ENCODE measurements around the gene STXBP5. TPM values are rescaled to one million over a fixed set of nuclear protein-coding genes. Genes with fewer than 3 reads are reported as not detected.

The STXBP5 gene
- total and polyA plus RNA-seq, 9 of the 15 experiments (the other 6 are each of a cell fraction or from before 2014, with no cell fraction given), result 23.3 to 172 (median 71.5) TPM

DNA sequence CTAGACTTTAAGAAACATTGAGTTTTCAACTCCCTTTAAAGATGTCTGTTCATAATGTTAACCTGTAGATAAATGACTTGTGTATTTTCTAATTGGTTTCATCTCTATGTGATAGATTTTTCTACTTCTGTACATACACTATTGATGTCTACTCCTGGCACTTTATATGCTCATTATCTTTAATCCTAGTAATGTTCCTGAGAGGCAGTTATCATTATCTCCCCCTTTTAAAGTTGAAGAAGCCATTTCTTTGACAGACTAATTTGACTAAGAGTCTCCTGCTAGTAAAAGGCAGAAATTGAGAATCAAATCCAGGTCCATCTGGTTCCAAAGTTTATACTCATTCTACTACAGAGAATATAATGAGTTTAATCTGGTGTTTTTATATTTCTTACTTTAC, 167.1 kb downstream of the STXBP5 start:
- Histone ChIP-seq H3K4me1 (replicated peaks in 1 of 2; ENCODE audit: control insufficient read depth in 2 of 2, insufficient read depth in 2 of 2, low read length in 2 of 2) (no peaks in the 10 kb centered on the region), H4K20me1 (replicated peaks; ENCODE audit: control insufficient read depth, insufficient read depth, low read length) (no peaks in the 10 kb centered on the region), H2AFZ (ENCODE audit: low read depth, low read length) (no peak overlapping the region), H3K27me3 (ENCODE audit: control insufficient read depth in 2 of 2, insufficient read depth in 2 of 2, low read length in 2 of 2) (no peaks in the 10 kb centered on the region), H3K9me3 (replicated peaks; ENCODE audit: control insufficient read depth, insufficient read depth, low read depth, low read length) (no peaks in the 10 kb centered on the region), H3K9ac (ENCODE audit: insufficient read depth in 1 of 2, low read depth in 2 of 2, low read length in 2 of 2) (no peak overlapping the region), H3K4me2 (ENCODE audit: insufficient read depth, low read length) (no peak overlapping the region), H3K4me3 (no peak overlapping the region), H3K9me1 (ENCODE audit: control insufficient read depth, insufficient read depth, low read length) (no peaks in the 10 kb centered on the region), H3K79me2 (ENCODE audit: control insufficient read depth, insufficient read depth, low read length) (no peaks in the 10 kb centered on the region), H3K36me3 (ENCODE audit: control insufficient read depth, insufficient read depth, low read length) (peaks cover 72% of the 10 kb centered on the region), H3K27ac (ENCODE audit: extremely low read depth, low read depth, low read length) (no peak overlapping the region)
- FAIRE-seq (no peak), DNase-seq (ENCODE audit: extremely low read depth in 1 of 4, low spot score in 3 of 4) (no peak), ATAC-seq (no peak)
- in situ Hi-C loops (cut with MboI) (no loop called here), intact Hi-C loops (cut with micrococcal nuclease) (no loop called here)
- no TSS peak for BruUV-seq (replicated peaks)
- ChIA-PET CTCF (ENCODE audit: low intra/inter-chr PET ratio) (no interaction called here), POLR2A (no interaction called here)
- TF ChIP-seq ZNF175 (CRISPR knock-in tag; IDR thresholded peaks at IDR 0.05; ENCODE audit: low read depth) (no peak), HNRNPL (IDR thresholded peaks at IDR 0.05; ENCODE audit: low read depth, low read length) (no peak), ZNF3 (CRISPR knock-in tag; IDR thresholded peaks at IDR 0.05) (no peak), KAT8 (IDR thresholded peaks at IDR 0.05; ENCODE audit: low read depth) (no peak), ZNF384 (IDR thresholded peaks at IDR 0.05; ENCODE audit: low read depth, low read length) (no peak), ZNF589 (CRISPR knock-in tag; IDR thresholded peaks at IDR 0.05; ENCODE audit: low read depth) (no peak)
- TF ChIP-seq, protein P1, sequence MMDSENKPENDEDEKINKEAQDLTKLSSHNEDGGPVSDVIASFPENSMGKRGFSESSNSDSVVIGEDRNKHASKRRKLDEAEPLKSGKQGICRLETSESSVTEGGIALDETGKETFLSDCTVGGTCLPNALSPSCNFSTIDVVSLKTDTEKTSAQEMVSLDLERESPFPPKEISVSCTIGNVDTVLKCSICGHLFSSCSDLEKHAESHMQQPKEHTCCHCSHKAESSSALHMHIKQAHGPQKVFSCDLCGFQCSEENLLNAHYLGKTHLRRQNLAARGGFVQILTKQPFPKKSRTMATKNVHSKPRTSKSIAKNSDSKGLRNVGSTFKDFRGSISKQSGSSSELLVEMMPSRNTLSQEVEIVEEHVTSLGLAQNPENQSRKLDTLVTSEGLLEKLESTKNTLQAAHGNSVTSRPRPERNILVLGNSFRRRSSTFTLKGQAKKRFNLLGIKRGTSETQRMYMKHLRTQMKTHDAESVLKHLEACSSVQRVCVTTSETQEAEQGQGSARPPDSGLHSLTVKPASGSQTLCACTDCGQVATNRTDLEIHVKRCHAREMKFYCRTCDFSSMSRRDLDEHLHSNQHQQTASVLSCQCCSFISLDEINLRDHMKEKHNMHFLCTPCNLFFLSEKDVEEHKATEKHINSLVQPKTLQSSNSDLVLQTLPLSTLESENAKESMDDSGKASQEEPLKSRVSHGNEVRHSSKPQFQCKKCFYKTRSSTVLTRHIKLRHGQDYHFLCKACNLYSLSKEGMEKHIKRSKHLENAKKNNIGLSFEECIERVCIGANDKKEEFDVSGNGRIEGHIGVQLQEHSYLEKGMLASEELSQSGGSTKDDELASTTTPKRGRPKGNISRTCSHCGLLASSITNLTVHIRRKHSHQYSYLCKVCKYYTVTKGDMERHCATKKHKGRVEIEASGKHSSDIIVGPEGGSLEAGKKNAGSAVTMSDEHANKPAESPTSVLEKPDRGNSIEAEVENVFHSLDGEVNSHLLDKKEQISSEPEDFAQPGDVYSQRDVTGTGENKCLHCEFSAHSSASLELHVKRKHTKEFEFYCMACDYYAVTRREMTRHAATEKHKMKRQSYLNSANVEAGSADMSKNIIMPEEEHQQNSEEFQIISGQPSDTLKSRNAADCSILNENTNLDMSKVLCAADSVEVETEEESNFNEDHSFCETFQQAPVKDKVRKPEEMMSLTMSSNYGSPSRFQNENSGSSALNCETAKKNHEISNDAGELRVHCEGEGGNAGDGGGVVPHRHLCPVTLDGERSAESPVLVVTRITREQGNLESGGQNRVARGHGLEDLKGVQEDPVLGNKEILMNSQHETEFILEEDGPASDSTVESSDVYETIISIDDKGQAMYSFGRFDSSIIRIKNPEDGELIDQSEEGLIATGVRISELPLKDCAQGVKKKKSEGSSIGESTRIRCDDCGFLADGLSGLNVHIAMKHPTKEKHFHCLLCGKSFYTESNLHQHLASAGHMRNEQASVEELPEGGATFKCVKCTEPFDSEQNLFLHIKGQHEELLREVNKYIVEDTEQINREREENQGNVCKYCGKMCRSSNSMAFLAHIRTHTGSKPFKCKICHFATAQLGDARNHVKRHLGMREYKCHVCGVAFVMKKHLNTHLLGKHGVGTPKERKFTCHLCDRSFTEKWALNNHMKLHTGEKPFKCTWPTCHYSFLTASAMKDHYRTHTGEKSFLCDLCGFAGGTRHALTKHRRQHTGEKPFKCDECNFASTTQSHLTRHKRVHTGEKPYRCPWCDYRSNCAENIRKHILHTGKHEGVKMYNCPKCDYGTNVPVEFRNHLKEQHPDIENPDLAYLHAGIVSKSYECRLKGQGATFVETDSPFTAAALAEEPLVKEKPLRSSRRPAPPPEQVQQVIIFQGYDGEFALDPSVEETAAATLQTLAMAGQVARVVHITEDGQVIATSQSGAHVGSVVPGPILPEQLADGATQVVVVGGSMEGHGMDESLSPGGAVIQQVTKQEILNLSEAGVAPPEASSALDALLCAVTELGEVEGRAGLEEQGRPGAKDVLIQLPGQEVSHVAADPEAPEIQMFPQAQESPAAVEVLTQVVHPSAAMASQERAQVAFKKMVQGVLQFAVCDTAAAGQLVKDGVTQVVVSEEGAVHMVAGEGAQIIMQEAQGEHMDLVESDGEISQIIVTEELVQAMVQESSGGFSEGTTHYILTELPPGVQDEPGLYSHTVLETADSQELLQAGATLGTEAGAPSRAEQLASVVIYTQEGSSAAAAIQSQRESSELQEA (IDR thresholded peaks at IDR 0.05; ENCODE audit: low read depth), result no peak
- TF ChIP-seq, protein P2, sequence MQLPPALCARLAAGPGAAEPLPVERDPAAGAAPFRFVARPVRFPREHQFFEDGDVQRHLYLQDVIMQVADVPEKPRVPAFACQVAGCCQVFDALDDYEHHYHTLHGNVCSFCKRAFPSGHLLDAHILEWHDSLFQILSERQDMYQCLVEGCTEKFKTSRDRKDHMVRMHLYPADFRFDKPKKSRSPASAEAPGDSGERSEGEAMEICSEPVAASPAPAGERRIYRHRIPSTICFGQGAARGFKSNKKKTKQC (CRISPR knock-in tag; IDR thresholded peaks at IDR 0.05), result no peak
- TF ChIP-seq, protein P3, sequence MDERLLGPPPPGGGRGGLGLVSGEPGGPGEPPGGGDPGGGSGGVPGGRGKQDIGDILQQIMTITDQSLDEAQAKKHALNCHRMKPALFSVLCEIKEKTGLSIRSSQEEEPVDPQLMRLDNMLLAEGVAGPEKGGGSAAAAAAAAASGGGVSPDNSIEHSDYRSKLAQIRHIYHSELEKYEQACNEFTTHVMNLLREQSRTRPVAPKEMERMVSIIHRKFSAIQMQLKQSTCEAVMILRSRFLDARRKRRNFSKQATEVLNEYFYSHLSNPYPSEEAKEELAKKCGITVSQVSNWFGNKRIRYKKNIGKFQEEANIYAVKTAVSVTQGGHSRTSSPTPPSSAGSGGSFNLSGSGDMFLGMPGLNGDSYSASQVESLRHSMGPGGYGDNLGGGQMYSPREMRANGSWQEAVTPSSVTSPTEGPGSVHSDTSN (CRISPR knock-in tag; IDR thresholded peaks at IDR 0.05; ENCODE audit: low read depth), result no peak
- TF ChIP-seq, protein P3 (tag; conservative IDR thresholded peaks at IDR 0.05; ENCODE audit: low read depth), result no peak
- TF ChIP-seq, protein P4, sequence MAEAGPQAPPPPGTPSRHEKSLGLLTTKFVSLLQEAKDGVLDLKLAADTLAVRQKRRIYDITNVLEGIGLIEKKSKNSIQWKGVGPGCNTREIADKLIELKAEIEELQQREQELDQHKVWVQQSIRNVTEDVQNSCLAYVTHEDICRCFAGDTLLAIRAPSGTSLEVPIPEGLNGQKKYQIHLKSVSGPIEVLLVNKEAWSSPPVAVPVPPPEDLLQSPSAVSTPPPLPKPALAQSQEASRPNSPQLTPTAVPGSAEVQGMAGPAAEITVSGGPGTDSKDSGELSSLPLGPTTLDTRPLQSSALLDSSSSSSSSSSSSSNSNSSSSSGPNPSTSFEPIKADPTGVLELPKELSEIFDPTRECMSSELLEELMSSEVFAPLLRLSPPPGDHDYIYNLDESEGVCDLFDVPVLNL (CRISPR knock-in tag; IDR thresholded peaks at IDR 0.05; ENCODE audit: low read depth), result no peak

All from K562 (cell line).